HL-60/S4 treated with phorbol 12-myristate 13-acetate at 8.2 ng/mL for 4 days and 3 days (cell line): ENCODE data around the gene LRRC75B.
"Not testable (repeated sequence)": the region's sequence is repeated elsewhere in the genome, so short reads cannot be mapped to it uniquely, and the experiment has no call there.

Experiments
- in situ Hi-C: fragments of 300-500 bp; cut with MboI; formaldehyde crosslinking; loops from 2 replicates; pipeline ENCODE4 v1.15.0; 2022; ENCODE audit warnings: low sequenced_read_pairs

Gene LRRC75B, protein sequence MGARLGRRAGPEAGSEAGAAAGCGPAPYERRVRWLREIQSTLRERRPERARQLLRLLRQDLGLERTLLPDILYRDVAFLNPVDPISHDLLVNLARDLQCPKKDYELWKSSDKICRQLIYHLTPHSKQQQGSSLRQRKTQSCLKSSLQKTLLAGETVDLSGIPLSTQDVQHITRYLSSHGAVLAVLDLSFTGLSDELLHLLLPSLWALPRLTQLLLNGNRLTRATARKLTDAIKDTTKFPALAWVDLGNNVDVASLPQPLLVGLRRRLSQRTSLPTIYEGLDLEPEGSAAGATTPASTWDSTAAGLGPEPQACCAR

DNA sequence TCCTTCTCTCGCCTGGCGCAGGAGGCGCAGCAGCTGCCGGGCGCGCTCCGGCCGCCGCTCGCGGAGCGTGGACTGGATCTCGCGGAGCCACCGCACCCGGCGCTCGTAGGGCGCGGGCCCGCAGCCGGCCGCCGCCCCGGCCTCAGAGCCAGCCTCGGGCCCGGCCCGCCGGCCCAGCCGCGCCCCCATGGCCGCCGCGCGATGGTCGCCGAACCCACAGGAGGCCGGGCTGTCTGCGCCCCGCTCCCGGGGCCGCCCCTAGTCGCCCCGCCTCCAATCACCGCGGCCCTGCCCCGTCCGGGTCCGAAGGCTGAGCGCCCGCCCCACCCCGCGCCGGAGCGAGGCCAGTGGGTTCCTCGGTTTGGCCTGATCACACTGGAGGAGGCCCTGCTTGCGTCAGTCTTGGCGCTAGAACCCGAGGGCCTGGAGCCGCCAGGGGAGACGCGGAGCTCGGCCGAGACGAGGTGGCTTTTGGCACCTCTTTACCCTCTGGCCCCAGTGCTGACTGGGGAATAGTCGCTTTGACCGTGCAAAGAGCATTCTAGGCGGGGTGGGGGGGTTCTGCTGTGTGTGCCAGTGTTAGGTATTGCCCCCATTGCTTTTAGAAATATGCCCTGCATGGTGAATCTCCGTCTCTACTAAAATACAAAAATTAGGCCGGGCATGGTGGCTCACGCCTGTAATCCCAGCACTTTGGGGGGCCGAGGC lies at the start of gene LRRC75B:
Gene LRRC75B, minus strand, starts transcription at position 223 of the 708 bp plus-strand sequence. Its CDS starts 34 bp downstream, at position 189.
- in situ Hi-C loops = no loop called here

DNA sequence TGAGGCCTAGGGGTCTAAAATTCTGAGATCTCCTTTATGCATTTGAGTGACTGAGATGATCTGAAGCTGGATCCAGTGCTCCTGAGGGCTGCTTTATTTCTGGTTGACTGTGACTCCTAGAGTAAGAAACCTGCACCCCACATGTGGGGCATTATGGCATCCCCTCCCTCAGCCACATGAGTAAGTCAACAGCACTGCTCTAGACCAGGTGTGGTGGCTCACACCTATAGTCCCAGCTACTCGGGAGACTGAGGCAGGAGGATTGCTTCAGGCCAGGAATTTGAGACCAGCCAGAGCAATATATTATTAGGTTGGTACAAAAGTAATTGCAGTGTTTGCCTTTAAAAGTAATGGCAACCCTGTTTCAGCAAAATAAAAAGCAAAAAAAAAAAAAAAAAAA lies 49.4 kb upstream of the LRRC75B start:
- in situ Hi-C loops = not testable (repeated sequence)

DNA sequence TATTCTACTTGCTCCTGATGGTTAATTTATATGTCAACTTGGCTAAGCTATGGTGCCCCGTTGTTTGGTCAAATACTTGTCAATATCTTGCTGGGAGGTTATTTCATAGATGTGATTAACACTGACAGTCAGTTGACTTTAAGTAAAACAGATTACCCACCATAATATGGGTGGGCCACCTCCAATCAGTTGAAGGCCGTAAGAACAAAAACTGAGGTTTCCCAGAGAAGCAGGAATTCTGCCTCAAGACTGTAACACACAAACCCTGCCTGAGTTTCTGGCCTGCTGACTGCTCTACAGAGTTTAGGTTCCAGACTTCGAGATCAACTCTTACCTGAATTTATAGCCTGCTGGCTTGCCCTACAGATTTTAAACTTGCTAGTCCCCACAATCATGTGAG lies 43.6 kb upstream of the LRRC75B start:
- in situ Hi-C loops = not testable (repeated sequence)

DNA sequence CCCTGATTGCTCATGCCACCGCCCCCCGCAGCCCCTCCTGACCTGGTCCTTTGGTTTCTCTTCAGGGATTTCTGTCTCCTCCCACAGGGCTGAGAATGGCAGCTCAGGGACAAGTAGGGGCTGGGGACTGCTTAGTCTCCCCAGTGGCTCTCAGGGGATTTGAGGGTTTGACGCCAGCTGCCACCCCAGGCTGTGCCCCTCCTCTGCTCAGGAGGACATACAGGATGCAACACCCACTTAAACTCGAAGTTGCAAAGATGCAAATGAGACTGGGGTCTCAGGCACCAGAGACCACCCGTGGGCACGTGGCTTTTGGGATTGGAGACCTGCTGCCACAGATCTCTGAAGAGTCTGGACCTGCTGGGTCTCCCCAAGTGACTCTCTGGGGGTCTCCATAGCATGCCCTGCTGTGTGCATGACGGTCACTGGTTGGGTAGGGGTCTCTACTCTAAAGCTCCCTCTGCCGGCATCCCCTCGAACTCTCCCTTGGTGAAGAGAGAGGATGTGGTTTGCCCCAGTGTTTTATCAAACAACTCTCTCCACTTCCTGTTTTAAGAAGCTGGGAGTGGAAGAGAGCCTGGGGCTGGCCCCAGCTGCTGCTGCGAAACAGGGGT lies 42.0 kb upstream of the LRRC75B start:
- in situ Hi-C loops = not testable (repeated sequence)

DNA sequence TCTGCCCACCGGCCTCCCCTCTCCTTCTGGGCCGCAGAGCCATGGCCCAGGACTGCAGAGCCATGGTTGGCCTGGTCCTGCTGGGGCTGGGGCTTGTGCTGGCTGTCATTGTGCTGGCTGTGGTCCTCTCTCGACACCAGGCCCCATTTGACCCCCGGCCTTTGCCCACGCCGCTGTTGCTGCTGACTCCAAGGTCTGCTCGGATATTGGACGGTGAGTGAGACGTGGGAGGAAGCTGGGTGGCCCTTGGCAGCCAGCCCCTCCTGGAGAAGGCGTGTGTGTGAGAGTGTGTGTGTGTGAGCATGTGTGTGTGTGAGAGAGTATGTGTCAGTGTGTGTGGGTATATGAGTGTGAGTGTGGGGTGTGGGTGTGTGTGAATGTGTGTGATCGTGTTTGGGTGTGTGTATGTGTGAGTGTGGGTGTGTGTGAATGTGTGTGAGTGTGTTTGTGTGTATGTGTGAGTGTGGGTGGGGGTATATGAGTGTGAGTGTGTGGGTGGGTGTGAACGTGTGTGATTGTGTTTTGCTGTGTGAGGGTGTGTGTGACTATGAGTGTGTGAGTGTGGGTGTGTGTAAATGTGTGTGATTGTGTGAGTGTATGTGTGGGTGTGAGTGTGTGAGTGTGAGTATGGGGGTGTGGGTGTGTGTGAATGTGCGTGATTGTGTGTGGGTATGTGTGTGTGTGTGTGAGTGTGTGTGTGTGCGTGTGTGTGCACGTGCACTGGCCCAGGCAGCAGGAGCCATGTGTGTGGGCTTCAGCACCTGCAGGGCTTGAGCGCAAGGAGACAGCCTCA lies 40.6 kb upstream of the LRRC75B start:
- in situ Hi-C loops = not testable (repeated sequence)

DNA sequence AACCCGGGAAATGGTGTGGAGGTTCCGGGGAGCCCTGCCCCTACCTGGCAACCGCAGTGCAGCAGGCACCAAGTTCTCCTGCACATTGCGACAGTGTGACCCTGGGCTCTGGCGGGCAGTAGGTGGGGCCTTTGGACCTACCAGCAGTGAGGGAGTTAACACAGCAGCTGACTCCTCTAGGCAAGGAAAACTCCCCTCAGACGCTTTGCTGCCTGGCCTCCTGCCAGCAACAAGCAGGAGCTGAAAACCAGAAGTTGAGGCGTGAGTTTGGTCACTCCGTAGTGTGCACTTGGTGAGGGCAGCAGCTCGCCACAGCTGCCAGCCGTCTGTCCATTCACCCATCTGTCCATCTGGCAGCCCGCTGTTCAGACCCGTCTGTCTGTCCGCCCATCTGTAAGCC lies 39.8 kb upstream of the LRRC75B start:
- in situ Hi-C loops = not testable (repeated sequence)

DNA sequence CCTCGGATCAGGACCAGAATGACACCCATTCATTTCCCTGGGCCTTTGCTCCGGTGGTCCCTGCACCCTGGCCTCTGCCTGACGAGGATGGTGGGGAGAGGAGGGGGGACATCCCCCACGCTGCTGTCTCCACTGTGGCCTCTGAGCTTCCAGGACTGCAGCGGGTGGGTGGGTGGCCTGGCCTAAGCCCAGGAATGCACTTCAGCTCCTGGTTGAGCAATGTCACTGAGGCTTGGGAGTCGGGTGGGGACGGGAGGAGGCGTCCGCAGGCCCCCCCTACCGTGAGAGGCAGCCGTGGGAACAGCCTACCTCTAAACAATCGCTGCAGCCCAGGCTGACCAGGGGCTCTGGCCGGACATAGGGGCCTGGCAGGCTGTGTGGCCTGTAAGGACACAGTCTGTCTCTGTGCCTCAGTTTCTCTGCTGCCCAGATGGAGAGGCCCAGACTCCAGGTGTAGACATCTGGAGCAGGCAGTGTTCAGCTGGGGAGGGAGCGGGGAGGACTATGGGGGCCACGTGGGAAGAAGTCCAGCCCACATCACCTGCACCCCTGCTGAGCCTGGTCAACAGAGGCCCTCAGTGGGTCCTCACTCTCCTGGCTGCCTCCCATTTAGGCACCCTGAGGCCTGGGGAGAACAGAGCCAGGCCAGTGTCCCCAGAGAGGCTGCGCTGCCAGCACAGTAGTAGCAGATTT lies 38.7 kb upstream of the LRRC75B start:
- in situ Hi-C loops = not testable (repeated sequence)

DNA sequence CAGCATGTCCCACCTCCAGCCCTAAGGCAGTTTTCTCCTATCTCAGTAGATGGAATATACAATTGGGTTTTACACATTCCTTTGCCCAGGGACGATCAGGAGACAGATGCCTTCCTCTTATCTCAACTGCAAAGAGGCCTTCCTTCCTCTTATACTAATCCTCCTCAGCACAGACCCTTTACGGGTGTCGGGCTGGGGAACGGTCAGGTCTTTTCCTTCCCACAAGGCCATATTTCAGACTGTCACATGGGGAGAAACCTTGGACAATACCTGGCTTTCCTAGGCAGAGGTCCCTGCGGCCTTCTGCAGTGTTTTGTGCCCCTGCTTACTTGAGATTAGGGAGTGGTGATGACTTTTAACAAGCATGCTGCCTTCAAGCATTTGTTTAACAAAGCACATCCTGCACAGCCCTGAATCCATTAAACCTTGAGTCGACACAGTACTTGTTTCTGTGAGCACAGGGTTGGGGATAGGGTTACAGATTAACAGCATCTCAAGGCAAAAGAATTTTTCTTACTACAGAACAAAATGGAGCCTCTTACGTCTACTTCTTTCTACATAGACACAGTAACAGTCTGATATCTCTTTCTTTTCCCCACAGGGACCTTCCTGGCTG lies 38.0 kb upstream of the LRRC75B start:
- in situ Hi-C loops = not testable (repeated sequence)

DNA sequence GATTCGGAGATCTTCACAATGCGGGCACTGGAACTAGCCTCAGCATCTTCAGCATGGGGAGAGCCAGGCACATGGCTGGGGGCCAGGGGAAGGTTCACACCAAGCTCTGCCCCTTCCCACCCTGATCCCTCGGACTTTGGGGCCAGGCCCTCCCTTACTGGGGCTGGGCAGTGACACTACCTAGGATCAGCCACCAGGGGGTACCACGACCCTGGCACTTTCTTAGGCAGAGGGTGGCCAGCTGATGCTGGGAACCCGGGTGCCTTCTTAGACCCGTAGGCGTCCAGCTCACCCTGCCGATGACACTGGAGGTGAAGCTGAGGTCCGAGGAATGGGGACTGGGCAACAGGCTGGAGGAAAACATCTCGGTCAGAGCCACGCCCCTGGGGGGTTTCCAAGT lies 36.2 kb upstream of the LRRC75B start:
- in situ Hi-C loops = not testable (repeated sequence)

DNA sequence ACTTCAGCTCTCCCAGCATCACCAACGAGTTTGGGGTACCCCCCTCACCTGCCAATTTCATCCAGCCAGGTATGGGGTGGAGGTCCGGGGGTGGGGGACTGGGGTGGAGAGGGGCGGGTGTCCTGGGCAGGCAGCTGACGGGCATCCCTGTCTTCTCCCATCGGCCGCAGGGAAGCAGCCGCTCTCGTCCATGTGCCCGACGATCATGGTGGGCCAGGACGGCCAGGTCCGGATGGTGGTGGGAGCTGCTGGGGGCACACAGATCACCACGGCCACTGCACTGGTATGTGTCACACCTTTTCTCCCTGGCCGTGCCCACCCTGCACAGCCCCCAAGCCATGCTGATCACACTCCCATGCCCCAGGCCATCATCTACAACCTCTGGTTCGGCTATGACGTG lies 35.0 kb upstream of the LRRC75B start:
- in situ Hi-C loops = not testable (repeated sequence)

DNA sequence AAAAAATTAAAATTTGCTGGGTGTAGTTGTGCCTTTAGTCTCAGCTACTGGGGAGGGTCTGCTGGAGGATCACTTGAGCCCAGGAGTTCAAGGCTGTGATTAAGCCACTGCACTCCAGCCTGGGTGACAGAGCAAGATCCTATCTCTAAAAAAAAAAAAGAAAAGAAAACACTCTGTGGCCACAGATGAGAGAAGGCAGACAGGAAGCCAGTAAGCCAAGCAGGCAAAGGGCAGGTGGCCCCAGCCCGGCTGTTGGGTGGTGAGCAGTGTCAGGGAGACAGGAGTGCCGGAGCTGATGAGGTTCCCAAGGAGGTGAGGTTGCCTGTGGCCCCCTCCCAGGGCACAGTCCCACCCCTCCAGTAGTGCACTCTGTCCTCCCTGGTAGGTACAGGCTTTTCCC lies 29.7 kb upstream of the LRRC75B start:
- in situ Hi-C loops = not testable (repeated sequence)

DNA sequence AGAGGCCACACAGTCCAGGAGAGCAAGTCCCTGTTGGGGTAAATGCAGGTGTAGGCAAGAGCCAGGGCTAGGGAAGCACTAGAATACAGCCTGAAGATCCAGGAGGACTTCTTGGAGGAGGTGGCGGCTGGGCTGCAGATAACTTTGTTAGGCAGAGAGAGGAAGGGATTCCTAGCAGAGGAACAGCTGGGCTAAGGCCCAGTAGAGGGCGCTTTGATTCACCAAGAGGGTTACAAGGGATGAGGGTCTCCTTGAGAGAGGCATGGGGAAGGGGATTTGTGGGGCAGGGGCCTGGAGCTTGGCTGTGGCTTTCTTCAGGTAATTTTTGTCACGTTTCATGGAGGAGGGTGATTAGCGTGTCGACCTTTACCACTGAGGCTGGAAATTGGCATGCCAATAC lies 28.4 kb upstream of the LRRC75B start:
- in situ Hi-C loops = not testable (repeated sequence)

DNA sequence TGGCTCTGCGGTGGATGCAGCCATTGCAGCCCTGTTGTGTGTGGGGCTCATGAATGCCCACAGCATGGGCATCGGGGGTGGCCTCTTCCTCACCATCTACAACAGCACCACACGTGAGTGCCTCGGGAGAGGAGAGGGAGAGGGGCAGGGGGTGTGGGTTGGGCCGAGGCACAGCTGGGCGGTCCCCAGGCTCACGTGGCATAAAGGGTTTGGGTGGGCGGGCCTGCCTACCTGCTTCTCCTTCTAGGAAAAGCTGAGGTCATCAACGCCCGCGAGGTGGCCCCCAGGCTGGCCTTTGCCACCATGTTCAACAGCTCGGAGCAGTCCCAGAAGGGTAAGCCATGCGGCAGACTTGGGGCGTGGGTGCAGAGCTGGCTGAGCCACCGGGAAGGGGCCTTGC lies 21.9 kb upstream of the LRRC75B start:
- in situ Hi-C loops = not testable (repeated sequence)

DNA sequence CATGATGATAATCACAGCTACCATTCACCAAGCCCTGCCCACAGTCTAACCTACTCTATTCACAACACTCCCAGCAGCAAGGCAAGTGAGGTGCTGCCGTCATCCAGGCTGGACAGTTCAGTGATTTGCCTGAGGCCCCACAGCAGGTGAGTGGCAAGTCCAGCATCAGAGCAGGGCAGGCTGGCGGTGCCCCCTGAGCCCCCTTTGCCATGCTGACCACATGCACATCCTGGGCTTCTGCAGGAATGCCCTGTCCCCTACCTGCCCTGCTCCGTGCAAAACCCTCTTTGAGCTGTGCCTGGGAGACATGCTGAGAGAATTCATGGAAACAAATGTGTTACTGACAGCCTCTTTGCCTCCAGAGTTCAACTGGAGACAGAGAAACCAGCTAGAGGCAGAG lies 17.0 kb upstream of the LRRC75B start:
- in situ Hi-C loops = not testable (repeated sequence)

DNA sequence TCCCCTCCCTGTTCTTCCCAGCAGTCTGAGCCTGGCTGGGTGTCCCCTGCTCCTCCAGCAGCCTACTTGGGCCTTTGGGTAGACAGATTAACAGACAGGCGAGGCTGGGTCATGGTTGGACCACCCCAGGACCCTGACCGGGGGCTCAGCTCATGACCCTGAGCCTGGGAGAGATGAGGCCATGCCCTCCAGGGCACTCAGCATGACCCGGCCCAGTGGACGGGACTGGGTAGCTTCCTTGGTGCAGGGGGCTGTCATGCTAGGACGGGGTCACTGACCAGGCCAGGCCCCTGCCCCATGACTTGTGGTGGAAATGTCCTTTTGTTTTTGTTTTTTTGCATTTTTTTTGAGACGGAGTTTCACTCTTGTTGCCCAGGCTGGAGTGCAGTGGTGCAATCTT lies 15.5 kb upstream of the LRRC75B start:
- in situ Hi-C loops = not testable (repeated sequence)

DNA sequence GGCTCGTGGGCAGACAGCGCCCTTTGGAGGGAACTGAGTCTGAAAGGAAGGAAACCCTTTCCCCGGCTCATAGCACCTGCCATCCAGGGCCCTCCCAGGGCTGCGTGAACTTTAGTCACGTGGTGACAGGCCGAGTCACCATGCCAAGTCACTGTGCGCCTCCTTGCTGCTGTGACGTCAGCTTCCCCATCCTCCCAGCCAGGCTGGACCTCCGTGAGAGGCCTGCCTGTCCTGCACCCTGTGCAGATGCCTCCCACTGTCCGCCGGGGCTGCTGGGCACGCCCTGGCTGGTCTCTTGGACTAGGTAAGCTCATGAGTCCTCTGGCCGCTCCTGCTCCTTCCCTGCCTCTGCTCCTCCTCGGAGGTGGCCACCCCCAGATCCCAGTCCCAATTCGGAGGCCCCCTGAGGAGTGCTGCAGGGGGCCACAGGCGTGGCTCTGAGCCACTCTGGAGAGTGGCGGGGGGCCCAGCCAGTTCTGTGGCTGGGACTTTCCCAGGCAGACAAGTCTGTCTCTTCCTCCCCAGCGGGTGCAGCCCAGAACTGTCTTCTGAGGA lies 14.6 kb upstream of the LRRC75B start:
- in situ Hi-C loops = not testable (repeated sequence)

DNA sequence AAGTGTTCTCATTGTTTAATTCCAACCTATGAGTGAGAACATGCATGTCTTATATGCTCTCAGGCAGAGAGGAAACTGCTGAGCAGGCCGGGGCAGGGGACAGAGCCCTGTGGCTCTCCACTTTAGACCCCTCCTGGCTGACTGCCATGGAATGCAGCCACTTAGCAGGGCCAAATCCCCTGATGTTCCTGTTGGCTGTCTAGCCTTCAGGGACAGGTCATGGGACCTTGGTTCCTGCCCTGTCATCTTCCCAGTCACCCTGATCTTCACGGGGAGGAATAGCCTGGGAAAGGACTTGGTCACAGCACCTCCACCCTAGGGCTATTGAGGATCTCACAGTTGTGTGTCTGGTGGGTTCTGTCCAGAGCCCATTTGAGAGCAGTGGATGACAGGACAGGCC lies 13.5 kb upstream of the LRRC75B start:
- in situ Hi-C loops = not testable (repeated sequence)

DNA sequence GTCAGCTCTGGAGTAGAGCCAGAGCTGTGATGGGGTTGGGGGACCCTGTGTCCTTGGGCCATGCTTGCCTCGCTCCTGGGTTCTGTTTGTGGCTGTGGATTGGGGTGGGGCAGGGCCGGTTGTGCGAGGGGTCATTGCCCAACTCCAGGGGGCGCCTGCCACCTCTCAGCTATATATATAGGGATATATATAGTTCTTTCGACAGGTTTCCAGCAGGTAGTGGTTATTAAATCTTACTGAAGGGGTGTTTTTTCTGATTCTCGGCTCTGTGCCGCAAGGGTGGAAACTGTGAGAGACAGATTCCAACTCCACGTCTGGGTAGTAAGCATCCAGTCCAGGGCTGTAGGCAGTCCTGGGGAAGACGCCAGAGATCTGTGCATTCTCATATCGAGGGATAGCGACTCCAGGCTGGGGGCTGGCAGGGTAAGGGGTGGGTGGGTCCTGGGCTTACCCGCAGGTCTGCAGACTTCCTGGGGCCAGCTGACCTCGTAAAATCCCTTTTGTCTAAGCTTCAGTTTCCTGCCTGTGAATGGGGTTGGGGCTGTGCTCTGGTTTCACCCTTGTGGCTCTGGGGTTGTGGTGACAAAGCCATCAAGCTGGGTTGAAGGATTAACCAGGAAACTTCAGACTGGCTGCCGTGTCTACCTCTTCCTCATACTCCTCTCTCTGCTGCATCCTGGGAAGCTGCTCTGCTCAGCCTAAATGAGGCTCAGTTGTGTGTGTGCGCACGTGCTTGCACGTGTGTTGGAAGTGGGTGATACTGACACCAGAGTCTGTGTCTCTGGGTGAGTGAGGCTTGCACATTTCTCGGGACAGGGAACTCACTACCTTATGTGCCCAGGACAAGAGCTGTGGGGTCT lies 11.1 kb upstream of the LRRC75B start:
- in situ Hi-C loops = not testable (repeated sequence)
